ENCODE results near the gene ASCC3.
A peak's percentile ranks its signal among the peaks of the same experiment; 100 is the strongest.

The ASCC3 gene

GRCh38 chr6:100462706-100463629, 418.2 kb downstream of the ASCC3 start:
- DNase-seq: no peak

GRCh38 chr6:100461917-100462705, 419.0 kb downstream of the ASCC3 start:
- no peak for DNase-seq

DNA sequence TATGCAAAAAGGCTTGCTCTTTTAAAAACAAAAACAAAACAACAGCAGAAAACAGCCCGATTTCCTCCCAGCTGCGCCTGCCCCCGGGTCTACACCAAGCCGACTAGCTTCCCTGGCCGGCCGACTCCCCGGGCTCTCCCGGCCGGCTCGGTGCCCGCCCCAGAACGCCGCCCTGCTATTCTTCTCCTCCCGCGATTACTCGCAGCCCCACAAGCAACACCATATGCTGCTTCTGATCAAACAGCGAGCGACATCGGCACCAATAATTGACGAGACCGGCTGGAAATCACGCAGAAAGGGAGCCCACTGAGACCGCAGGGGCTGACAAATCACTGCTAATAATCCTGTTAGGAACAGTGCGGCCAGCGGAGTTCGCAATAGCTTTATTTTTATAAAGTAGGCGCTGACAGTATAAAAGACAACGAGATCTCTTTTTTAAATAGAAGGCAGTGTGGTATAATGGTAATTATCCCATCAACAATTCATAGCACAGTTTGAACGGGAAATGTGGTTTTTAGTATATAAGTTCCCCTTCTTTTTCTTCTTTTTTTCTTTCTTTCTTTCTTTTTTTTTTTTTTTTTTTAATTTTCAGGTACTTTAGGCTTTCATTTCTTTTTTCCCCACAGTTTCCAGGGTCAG, 419.7 kb downstream of the ASCC3 start:
- peak; percentile 73 for DNase-seq

GRCh38 chr6:100460650-100461204, 420.4 kb downstream of the ASCC3 start:
- peak; percentile 47 for DNase-seq

GRCh38 chr6:100459592-100460184, 421.4 kb downstream of the ASCC3 start:
- DNase-seq: no peak

GRCh38 chr6:100458841-100459591, 422.1 kb downstream of the ASCC3 start:
- DNase-seq: no peak

All from fibroblast of skin of right biceps (primary cell).